Suprapubic skin (tissue), 4 donors: ENCODE data around the gene GPR132. TPM values are rescaled to one million over a fixed set of nuclear protein-coding genes. Genes with fewer than 3 reads are reported as not detected.

Source experiments
- DNase-seq, 2 donors: peaks; one replicate each; pipeline ENCODE4 v3.0.0-alpha.2; 2019; ENCODE audit warnings: low spot score in 2 of 2
- H3K27ac ChIP-seq: fragments of 200-600 bp; sonication (generic); one replicate; pipeline ENCODE4 v1.5.1; 2019
- H3K27me3 ChIP-seq: fragments of 200-600 bp; sonication (generic); one replicate; pipeline ENCODE4 v1.5.1; 2019
- H3K36me3 ChIP-seq: fragments of 200-600 bp; sonication (generic); one replicate; pipeline ENCODE4 v1.5.1; 2019
- H3K4me1 ChIP-seq: fragments of 200-600 bp; sonication (generic); one replicate; pipeline ENCODE4 v1.5.1; 2019
- H3K4me3 ChIP-seq: fragments of 200-600 bp; sonication (generic); one replicate; pipeline ENCODE4 v1.5.1; 2019; ENCODE audit warnings: mild to moderate bottlenecking
- H3K9me3 ChIP-seq: fragments of 200-600 bp; sonication (generic); one replicate; pipeline ENCODE4 v1.5.1; 2019
- EP300 ChIP-seq: sonication (generic); formaldehyde crosslinking; IDR thresholded peaks from one replicate; pipeline ENCODE4 v1.6.1; 2017; ENCODE audit warnings: antibody characterized with exemption
- POLR2A ChIP-seq, 2 donors: fragments of 450-650 bp; IDR thresholded peaks; one replicate each; pipeline ENCODE4 v1.6.1; 2017; ENCODE audit warnings: antibody characterized with exemption in 2 of 2, mild to moderate bottlenecking in 2 of 2, moderate library complexity in 2 of 2
- POLR2AphosphoS5 ChIP-seq, 3 donors: sonication (generic); formaldehyde crosslinking; IDR thresholded peaks; one replicate each; pipeline ENCODE4 v1.6.1; 2017; ENCODE audit warnings: antibody characterized with exemption in 3 of 3
- WGBS: methylation state at CpG from one replicate; pipeline ENCODE4 v1.1.5; 2018; 5-methylcytosine and 5-hydroxymethylcytosine counted together
- total RNA-seq, 4 donors: library from RNA; depleted of rRNA; stranded (reverse); fragments of >200 nt; gene quantifications; one replicate each; pipeline ENCODE4 v1.1.0, GENCODE V29; 2016
- TF ChIP-seq, protein P1 (sequence below), 2 donors: fragments of 200-600 bp in 1 of 2; fragments of 450-650 bp in 1 of 2; sonication (generic) in 1 of 2; IDR thresholded peaks; one replicate each; pipeline ENCODE4 v1.5.1; 2016 to 2019; ENCODE audit warnings: antibody characterized with exemption in 2 of 2, mild to moderate bottlenecking in 1 of 2, moderate library complexity in 1 of 2

GPR132 gene
- total RNA-seq, 4 donors from 2014 or later, result 0.95 to 2.7 (median 1.3) TPM

GRCh38 chr14:105026033-105026785, 39.0 kb downstream of the GPR132 start:
- H3K27me3 ChIP-seq, result no peaks in the 10 kb centered on the region

GRCh38 chr14:105025429-105025828, 39.8 kb downstream of the GPR132 start:
- H3K4me3 ChIP-seq, result no peak overlapping the region
- H3K9me3 ChIP-seq, result no peaks in the 10 kb centered on the region
- H3K27ac ChIP-seq, result peak overlapping the region; percentile 12
- H3K36me3 ChIP-seq, result no peaks in the 10 kb centered on the region
- DNase-seq, result no peak
- WGBS, result 98% methylated on average over 6 of the region's 6 CpGs
- H3K4me1 ChIP-seq, result peaks cover 13% of the 10 kb centered on the region
- TF ChIP-seq POLR2AphosphoS5 (IDR thresholded peaks at IDR 0.05) (no peak), POLR2A (IDR thresholded peaks at IDR 0.05) (no peak), EP300 (no peak)
- TF ChIP-seq, protein P1, sequence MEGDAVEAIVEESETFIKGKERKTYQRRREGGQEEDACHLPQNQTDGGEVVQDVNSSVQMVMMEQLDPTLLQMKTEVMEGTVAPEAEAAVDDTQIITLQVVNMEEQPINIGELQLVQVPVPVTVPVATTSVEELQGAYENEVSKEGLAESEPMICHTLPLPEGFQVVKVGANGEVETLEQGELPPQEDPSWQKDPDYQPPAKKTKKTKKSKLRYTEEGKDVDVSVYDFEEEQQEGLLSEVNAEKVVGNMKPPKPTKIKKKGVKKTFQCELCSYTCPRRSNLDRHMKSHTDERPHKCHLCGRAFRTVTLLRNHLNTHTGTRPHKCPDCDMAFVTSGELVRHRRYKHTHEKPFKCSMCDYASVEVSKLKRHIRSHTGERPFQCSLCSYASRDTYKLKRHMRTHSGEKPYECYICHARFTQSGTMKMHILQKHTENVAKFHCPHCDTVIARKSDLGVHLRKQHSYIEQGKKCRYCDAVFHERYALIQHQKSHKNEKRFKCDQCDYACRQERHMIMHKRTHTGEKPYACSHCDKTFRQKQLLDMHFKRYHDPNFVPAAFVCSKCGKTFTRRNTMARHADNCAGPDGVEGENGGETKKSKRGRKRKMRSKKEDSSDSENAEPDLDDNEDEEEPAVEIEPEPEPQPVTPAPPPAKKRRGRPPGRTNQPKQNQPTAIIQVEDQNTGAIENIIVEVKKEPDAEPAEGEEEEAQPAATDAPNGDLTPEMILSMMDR (IDR thresholded peaks at IDR 0.05), result no peak
- no peaks in the 10 kb centered on the region for H3K27me3 ChIP-seq

More at GRCh38 chr14:105026033-105026785, 39.0 kb downstream of the GPR132 start:
- Histone ChIP-seq H3K4me1 (peaks cover 13% of the 10 kb centered on the region), H3K4me3 (no peak overlapping the region), H3K36me3 (no peaks in the 10 kb centered on the region), H3K27ac (no peak overlapping the region), H3K9me3 (no peaks in the 10 kb centered on the region)
- 89% methylated on average over 16 of the region's 16 CpGs for WGBS
- DNase-seq, result no peak
- TF ChIP-seq EP300 (no peak), POLR2AphosphoS5 (IDR thresholded peaks at IDR 0.05) (no peak), POLR2A (IDR thresholded peaks at IDR 0.05) (no peak)
- TF ChIP-seq, protein P1 (IDR thresholded peaks at IDR 0.05), result no peak

GRCh38 chr14:105023791-105024480, 41.3 kb downstream of the GPR132 start:
- Histone ChIP-seq H3K36me3 (no peaks in the 10 kb centered on the region), H3K27ac (no peak overlapping the region), H3K4me1 (peaks cover 26% of the 10 kb centered on the region), H3K4me3 (no peak overlapping the region), H3K27me3 (no peaks in the 10 kb centered on the region), H3K9me3 (no peaks in the 10 kb centered on the region)
- 74% methylated on average over 4 of the region's 4 CpGs for WGBS
- DNase-seq, result peak in 1 of 2 donors; percentile 31
- TF ChIP-seq EP300 (no peak), POLR2AphosphoS5 (IDR thresholded peaks at IDR 0.05) (no peak), POLR2A (IDR thresholded peaks at IDR 0.05) (no peak)
- TF ChIP-seq, protein P1 (IDR thresholded peaks at IDR 0.05), result no peak

- peak in 1 of 2 donors; percentile 14 for DNase-seq
- no peaks in the 10 kb centered on the region for H3K9me3 ChIP-seq
- no peaks in the 10 kb centered on the region for H3K27me3 ChIP-seq
- H3K4me3 ChIP-seq, result no peak overlapping the region
- H3K27ac ChIP-seq, result no peak overlapping the region
- H3K4me1 ChIP-seq, result peaks cover 34% of the 10 kb centered on the region
- TF ChIP-seq, protein P1 (IDR thresholded peaks at IDR 0.05), result no peak
- TF ChIP-seq POLR2AphosphoS5 (IDR thresholded peaks at IDR 0.05) (no peak), EP300 (no peak), POLR2A (IDR thresholded peaks at IDR 0.05) (no peak)
- H3K36me3 ChIP-seq, result no peaks in the 10 kb centered on the region
- WGBS, result 84% methylated on average over 11 of the region's 11 CpGs
Measured at GRCh38 chr14:105023144-105023543, 42.1 kb downstream of the GPR132 start.

DNA sequence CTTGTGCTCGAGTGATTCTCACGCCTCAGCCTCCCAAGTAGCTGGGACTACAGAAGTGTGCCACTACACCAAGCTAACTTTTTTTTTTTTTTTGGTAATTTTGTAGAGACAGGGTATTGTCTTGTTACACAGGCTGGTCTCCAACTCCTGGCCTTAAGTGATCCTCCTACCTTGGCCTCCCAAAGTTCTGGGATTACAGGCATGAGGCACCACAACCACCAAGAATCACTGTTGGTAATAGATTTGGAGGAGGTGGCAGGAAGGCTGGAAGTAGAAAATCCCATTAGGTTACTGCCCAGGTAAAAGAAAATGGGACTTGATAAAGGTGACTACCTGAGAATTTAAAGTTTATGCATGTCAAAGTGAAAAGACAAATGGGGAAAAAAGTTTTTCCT, 43.0 kb downstream of the GPR132 start:
- Histone ChIP-seq H3K9me3 (no peaks in the 10 kb centered on the region), H3K27me3 (no peaks in the 10 kb centered on the region), H3K4me1 (peaks cover 40% of the 10 kb centered on the region), H3K36me3 (no peaks in the 10 kb centered on the region), H3K27ac (no peak overlapping the region), H3K4me3 (no peak overlapping the region)
- peak in 1 of 2 donors; percentile 22 for DNase-seq
- WGBS, result 73% methylated on average over 2 of the region's 2 CpGs
- TF ChIP-seq POLR2AphosphoS5 (IDR thresholded peaks at IDR 0.05), result no peak
- no peak for TF ChIP-seq EP300
- TF ChIP-seq, protein P1 (IDR thresholded peaks at IDR 0.05), result no peak
- no peak for TF ChIP-seq POLR2A (IDR thresholded peaks at IDR 0.05)
